Measurements from ENCODE around the gene RXFP3. TPM values are rescaled to one million over a fixed set of nuclear protein-coding genes. Genes with fewer than 3 reads are reported as not detected.

The RXFP3 gene
- polyA plus RNA-seq, 1 experiment: not detected

- H3K4me3 ChIP-seq (ENCODE audit: low read depth, low read length): no peak overlapping the region
- H3K9me3 ChIP-seq (ENCODE audit: control insufficient read depth, insufficient read depth, low read length): no peaks in the 10 kb centered on the region
- H3K27ac ChIP-seq (ENCODE audit: low read depth, low read length): no peak overlapping the region
- ChIA-PET POLR2A (no interaction called here), CTCF (interaction anchor here (0.7 kb wide), 1 partner anchor 487 kb away, joined by 3 read pairs; no protein-coding TSS in a partner anchor)
- H3K27me3 ChIP-seq (ENCODE audit: control insufficient read depth, insufficient read depth, low read length): peaks cover 7% of the 10 kb centered on the region
- DNase-seq (ENCODE audit: low read depth, low spot score): no peak
- TF ChIP-seq, protein P1, sequence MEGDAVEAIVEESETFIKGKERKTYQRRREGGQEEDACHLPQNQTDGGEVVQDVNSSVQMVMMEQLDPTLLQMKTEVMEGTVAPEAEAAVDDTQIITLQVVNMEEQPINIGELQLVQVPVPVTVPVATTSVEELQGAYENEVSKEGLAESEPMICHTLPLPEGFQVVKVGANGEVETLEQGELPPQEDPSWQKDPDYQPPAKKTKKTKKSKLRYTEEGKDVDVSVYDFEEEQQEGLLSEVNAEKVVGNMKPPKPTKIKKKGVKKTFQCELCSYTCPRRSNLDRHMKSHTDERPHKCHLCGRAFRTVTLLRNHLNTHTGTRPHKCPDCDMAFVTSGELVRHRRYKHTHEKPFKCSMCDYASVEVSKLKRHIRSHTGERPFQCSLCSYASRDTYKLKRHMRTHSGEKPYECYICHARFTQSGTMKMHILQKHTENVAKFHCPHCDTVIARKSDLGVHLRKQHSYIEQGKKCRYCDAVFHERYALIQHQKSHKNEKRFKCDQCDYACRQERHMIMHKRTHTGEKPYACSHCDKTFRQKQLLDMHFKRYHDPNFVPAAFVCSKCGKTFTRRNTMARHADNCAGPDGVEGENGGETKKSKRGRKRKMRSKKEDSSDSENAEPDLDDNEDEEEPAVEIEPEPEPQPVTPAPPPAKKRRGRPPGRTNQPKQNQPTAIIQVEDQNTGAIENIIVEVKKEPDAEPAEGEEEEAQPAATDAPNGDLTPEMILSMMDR (IDR thresholded peaks at IDR 0.05; ENCODE audit: low read depth, low read length): no peak
These were observed 22.0 kb downstream of the RXFP3 start for GRCh38 chr5:33958176-33958575.

DNA sequence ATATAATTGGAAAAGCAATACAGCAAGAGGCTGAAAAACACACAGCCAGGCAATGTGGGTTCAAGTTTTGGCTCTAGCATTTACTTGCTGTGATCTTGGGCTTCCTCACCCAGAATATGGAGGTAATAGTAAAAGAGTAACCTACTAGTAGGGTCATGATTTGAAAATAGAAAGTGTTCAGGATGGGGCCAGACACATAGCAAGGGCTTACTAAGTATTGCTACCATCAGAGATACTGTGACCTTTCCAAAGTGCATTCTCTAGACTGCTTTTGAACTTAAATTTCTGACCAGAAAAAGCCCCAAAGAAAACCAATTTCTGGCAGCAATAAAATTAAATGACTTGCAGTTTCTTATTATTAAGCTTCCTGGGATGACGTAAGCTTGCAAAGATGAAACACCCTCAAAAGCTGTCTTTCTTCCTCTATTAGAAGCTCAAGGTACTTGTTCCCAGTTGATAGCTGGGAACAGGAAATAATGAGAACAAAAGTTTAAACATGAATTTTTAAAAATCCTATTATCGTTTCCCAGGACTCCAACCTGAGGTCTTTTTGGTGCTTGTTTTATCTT, 28.0 kb downstream of the RXFP3 start:
- Histone ChIP-seq H3K27me3 (ENCODE audit: control insufficient read depth, insufficient read depth, low read length) (peaks cover 15% of the 10 kb centered on the region), H3K27ac (ENCODE audit: low read depth, low read length) (no peak overlapping the region), H3K9me3 (ENCODE audit: control insufficient read depth, insufficient read depth, low read length) (no peaks in the 10 kb centered on the region), H3K4me3 (ENCODE audit: low read depth, low read length) (no peak overlapping the region)
- ChIA-PET CTCF (no interaction called here), POLR2A (no interaction called here)
- TF ChIP-seq, protein P1 (IDR thresholded peaks at IDR 0.05; ENCODE audit: low read depth, low read length): no peak
- no peak for DNase-seq (ENCODE audit: low read depth, low spot score)

- peaks cover 15% of the 10 kb centered on the region for H3K27me3 ChIP-seq (ENCODE audit: control insufficient read depth, insufficient read depth, low read length)
- H3K27ac ChIP-seq (ENCODE audit: low read depth, low read length): no peak overlapping the region
- TF ChIP-seq, protein P1 (IDR thresholded peaks at IDR 0.05; ENCODE audit: low read depth, low read length): no peak
- ChIA-PET POLR2A (no interaction called here), CTCF (interaction anchor here (1.3 kb wide), 1 partner anchor 497 kb away, joined by 8 read pairs; no protein-coding TSS in a partner anchor)
- no peak overlapping the region for H3K4me3 ChIP-seq (ENCODE audit: low read depth, low read length)
- no peak for DNase-seq (ENCODE audit: low read depth, low spot score)
- no peaks in the 10 kb centered on the region for H3K9me3 ChIP-seq (ENCODE audit: control insufficient read depth, insufficient read depth, low read length)
These were observed 30.6 kb downstream of the RXFP3 start for GRCh38 chr5:33966805-33967204.

- TF ChIP-seq, protein P1 (IDR thresholded peaks at IDR 0.05; ENCODE audit: low read depth, low read length): no peak
- CTCF ChIA-PET: interaction anchor here (1.0 to 4.3 kb wide), 9 partner anchors 12 to 545 kb away, joined by 3 to 126 read pairs (median 5); partner anchors contain the start of gene RXFP3
- Histone ChIP-seq H3K27ac (ENCODE audit: low read depth, low read length) (no peak overlapping the region), H3K27me3 (ENCODE audit: control insufficient read depth, insufficient read depth, low read length) (peaks cover 14% of the 10 kb centered on the region), H3K4me3 (ENCODE audit: low read depth, low read length) (no peak overlapping the region), H3K9me3 (ENCODE audit: control insufficient read depth, insufficient read depth, low read length) (no peaks in the 10 kb centered on the region)
- POLR2A ChIA-PET: no interaction called here
- no peak for DNase-seq (ENCODE audit: low read depth, low spot score)
These were observed 32.2 kb downstream of the RXFP3 start for GRCh38 chr5:33968211-33969005.

Data from AG04450 (cell line).